Measurements from ENCODE around the gene PCDHA1. TPM values are rescaled to one million over a fixed set of nuclear protein-coding genes. Genes with fewer than 3 reads are reported as not detected.
A peak's percentile ranks its signal among the peaks of the same experiment; 100 is the strongest.

PCDHA1 gene
- total and polyA plus RNA-seq, 4 experiments from 2014 or later, result not detected

- peaks cover 0 to 36% (median 18%) of the 10 kb centered on the region in 8 donors for H3K9me3 Mint-ChIP-seq
- H3K4me3 ChIP-seq (ENCODE audit: low read length in 2 of 2), result no peak within 1 kb of the TSS
- no peaks in the 10 kb centered on the region for H3K27me3 ChIP-seq (ENCODE audit: insufficient read depth, low read length)
- POLR2A ChIA-PET (ENCODE audit: partially characterized antibody), result no interaction called here
- H3K36me3 Mint-ChIP-seq, result peaks cover 0 to 1% of the 10 kb centered on the region in 2 donors
- peak within 1 kb of the TSS; percentile 39 to 71 (median 68) for H3K4me3 Mint-ChIP-seq
- H3K36me3 ChIP-seq (ENCODE audit: insufficient read depth, low read length), result no peaks in the 10 kb centered on the region
- no peaks in the 10 kb centered on the region for H3K4me1 ChIP-seq (ENCODE audit: insufficient read depth, low read length)
- CTCF ChIA-PET (ENCODE audit: partially characterized antibody), result no interaction called here
- no peaks in the 10 kb centered on the region for H3K9me3 ChIP-seq (ENCODE audit: control insufficient read depth in 1 of 2, low read length in 2 of 2)
- H3K27me3 Mint-ChIP-seq, result peaks cover 31 to 41% of the 10 kb centered on the region in 2 donors
- no peak for DNase-seq
- H3K4me1 Mint-ChIP-seq, result peaks cover 0 to 11% (median 2%) of the 10 kb centered on the region in 4 donors
- no peak within 1 kb of the TSS for H3K27ac ChIP-seq (ENCODE audit: low read depth, low read length)
- intact Hi-C loops (cut with micrococcal nuclease), result no loop called here
- no peak within 1 kb of the TSS for H3K27ac Mint-ChIP-seq
Measured at GRCh38 chr5:141050622-141051520, 264.9 kb downstream of the PCDHA1 start, which contains the start of gene PCDHB1. PCDHB1 (plus strand) TSS chr5:141051374; CDS start chr5:141051471, 97 bp downstream.

DNA sequence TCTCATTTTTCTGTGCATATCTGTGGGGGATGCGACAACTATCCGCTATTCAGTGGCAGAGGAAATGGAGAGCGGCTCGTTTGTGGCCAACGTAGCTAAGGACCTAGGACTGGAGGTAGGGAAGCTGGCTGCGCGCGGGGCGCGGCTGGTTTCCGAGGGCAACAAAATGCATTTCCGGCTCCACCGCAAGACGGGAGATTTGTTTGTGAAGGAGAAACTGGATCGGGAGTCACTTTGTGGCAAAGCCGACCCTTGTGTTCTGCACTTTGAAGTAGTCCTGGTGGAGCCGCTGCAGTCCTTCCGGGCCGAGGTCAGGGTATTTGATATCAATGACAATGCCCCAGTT lies 265.6 kb downstream of the PCDHA1 start:
- peaks cover 0 to 1% of the 10 kb centered on the region in 2 donors for H3K36me3 Mint-ChIP-seq
- intact Hi-C loops (cut with micrococcal nuclease), result no loop called here
- Histone ChIP-seq H3K4me1 (ENCODE audit: insufficient read depth, low read length) (no peaks in the 10 kb centered on the region), H3K4me3 (ENCODE audit: low read length in 2 of 2) (no peak overlapping the region), H3K27me3 (ENCODE audit: insufficient read depth, low read length) (no peaks in the 10 kb centered on the region), H3K36me3 (ENCODE audit: insufficient read depth, low read length) (no peaks in the 10 kb centered on the region), H3K9me3 (ENCODE audit: control insufficient read depth in 1 of 2, low read length in 2 of 2) (no peaks in the 10 kb centered on the region), H3K27ac (ENCODE audit: low read depth, low read length) (no peak overlapping the region)
- H3K9me3 Mint-ChIP-seq, result peaks cover 0 to 36% (median 18%) of the 10 kb centered on the region in 8 donors
- ChIA-PET POLR2A (ENCODE audit: partially characterized antibody) (no interaction called here), CTCF (ENCODE audit: partially characterized antibody) (no interaction called here)
- peak overlapping the region; percentile 39 to 71 (median 68) for H3K4me3 Mint-ChIP-seq
- no peak for DNase-seq
- peaks cover 31 to 41% of the 10 kb centered on the region in 2 donors for H3K27me3 Mint-ChIP-seq
- peaks cover 0 to 11% (median 2%) of the 10 kb centered on the region in 4 donors for H3K4me1 Mint-ChIP-seq
- H3K27ac Mint-ChIP-seq, result no peak overlapping the region

Other genes with a start within 250 kb of the PCDHA1 start
- 10 to 100 TPM; 15.3 to 18.8 TPM for gene EIF4EBP3, start 238.5 kb upstream of the PCDHA1 start, total RNA-seq
- gene EIF4EBP3, start 238.5 kb upstream of the PCDHA1 start, polyA plus RNA-seq, result 10 to 100 TPM; 31.9 to 44.3 TPM
- 10 to 100 TPM; 24.5 to 26.6 TPM for gene SRA1, start 228.7 kb upstream of the PCDHA1 start, total RNA-seq
- 10 to 100 TPM; 35.5 to 46.8 TPM for gene SRA1, start 228.7 kb upstream of the PCDHA1 start, polyA plus RNA-seq
- gene APBB3, start 221.5 kb upstream of the PCDHA1 start, total RNA-seq, result 10 to 100 TPM; 72.9 to 75.4 TPM
- 1 to 10 TPM; 2.1 to 4.9 TPM for gene APBB3, start 221.5 kb upstream of the PCDHA1 start, polyA plus RNA-seq
- gene SLC35A4, start 221.3 kb upstream of the PCDHA1 start, total RNA-seq, result 10 to 100 TPM; 49.0 to 59.4 TPM
- 100 to 1,000 TPM; 105 to 115 TPM for gene SLC35A4, start 221.3 kb upstream of the PCDHA1 start, polyA plus RNA-seq
- gene CD14, start 153.0 kb upstream of the PCDHA1 start, total RNA-seq, result 1 to 10 TPM; 4.9 to 5.2 TPM
- gene CD14, start 153.0 kb upstream of the PCDHA1 start, polyA plus RNA-seq, result 1 to 10 TPM; 2.7 to 3.2 TPM
- gene TMCO6, start 146.7 kb upstream of the PCDHA1 start, total RNA-seq, result 10 to 100 TPM; 50.0 to 56.3 TPM
- gene TMCO6, start 146.7 kb upstream of the PCDHA1 start, polyA plus RNA-seq, result 10 to 100 TPM; 15.7 to 18.3 TPM
- 10 to 100 TPM; 38.0 TPM for gene NDUFA2, start 138.5 kb upstream of the PCDHA1 start, total RNA-seq
- 100 to 1,000 TPM; 132 to 135 TPM for gene NDUFA2, start 138.5 kb upstream of the PCDHA1 start, polyA plus RNA-seq
- gene IK, start 138.3 kb upstream of the PCDHA1 start, total RNA-seq, result 100 to 1,000 TPM; 178 to 185 TPM
- gene IK, start 138.3 kb upstream of the PCDHA1 start, polyA plus RNA-seq, result 100 to 1,000 TPM; 147 to 205 TPM
- gene WDR55, start 121.2 kb upstream of the PCDHA1 start, total RNA-seq, result 10 to 100 TPM; 47.1 to 49.6 TPM
- gene WDR55, start 121.2 kb upstream of the PCDHA1 start, polyA plus RNA-seq, result 10 to 100 TPM; 12.4 to 19.5 TPM
- gene DND1, start 112.6 kb upstream of the PCDHA1 start, total RNA-seq, result 1 to 10 TPM; 4.0 to 5.0 TPM
- not detected for gene DND1, start 112.6 kb upstream of the PCDHA1 start, polyA plus RNA-seq
- gene HARS1, start 94.8 kb upstream of the PCDHA1 start, total RNA-seq, result 10 to 100 TPM; 60.7 to 63.5 TPM
- 10 to 100 TPM; 70.8 to 72.9 TPM for gene HARS1, start 94.8 kb upstream of the PCDHA1 start, polyA plus RNA-seq
- gene HARS2, start 94.7 kb upstream of the PCDHA1 start, total RNA-seq, result 10 to 100 TPM; 61.6 to 67.5 TPM
- gene HARS2, start 94.7 kb upstream of the PCDHA1 start, polyA plus RNA-seq, result 10 to 100 TPM; 17.8 to 26.5 TPM
- gene ZMAT2, start 85.7 kb upstream of the PCDHA1 start, total RNA-seq, result 10 to 100 TPM; 56.3 to 57.4 TPM
- gene ZMAT2, start 85.7 kb upstream of the PCDHA1 start, polyA plus RNA-seq, result 10 to 100 TPM; 65.9 to 76.5 TPM
- not detected for gene PCDHA2, start 8.7 kb downstream of the PCDHA1 start, total RNA-seq
- gene PCDHA2, start 8.7 kb downstream of the PCDHA1 start, polyA plus RNA-seq, result not detected
- not detected for gene PCDHA3, start 14.9 kb downstream of the PCDHA1 start, total RNA-seq
- gene PCDHA3, start 14.9 kb downstream of the PCDHA1 start, polyA plus RNA-seq, result not detected
- not detected for gene PCDHA4, start 20.9 kb downstream of the PCDHA1 start, total RNA-seq
- gene PCDHA4, start 20.9 kb downstream of the PCDHA1 start, polyA plus RNA-seq, result not detected
- gene PCDHA5, start 35.5 kb downstream of the PCDHA1 start, total RNA-seq, result not detected
- gene PCDHA5, start 35.5 kb downstream of the PCDHA1 start, polyA plus RNA-seq, result not detected
- not detected for gene PCDHA6, start 41.8 kb downstream of the PCDHA1 start, total RNA-seq
- gene PCDHA6, start 41.8 kb downstream of the PCDHA1 start, polyA plus RNA-seq, result not detected
- gene PCDHA7, start 48.1 kb downstream of the PCDHA1 start, total RNA-seq, result not detected
- not detected for gene PCDHA7, start 48.1 kb downstream of the PCDHA1 start, polyA plus RNA-seq
- not detected for gene PCDHA8, start 55.0 kb downstream of the PCDHA1 start, total RNA-seq
- gene PCDHA8, start 55.0 kb downstream of the PCDHA1 start, polyA plus RNA-seq, result not detected
- gene PCDHA9, start 62.2 kb downstream of the PCDHA1 start, total RNA-seq, result not detected
- not detected for gene PCDHA9, start 62.2 kb downstream of the PCDHA1 start, polyA plus RNA-seq
- gene PCDHA10, start 69.8 kb downstream of the PCDHA1 start, total RNA-seq, result not detected
- gene PCDHA10, start 69.8 kb downstream of the PCDHA1 start, polyA plus RNA-seq, result not detected
- gene PCDHA11, start 82.8 kb downstream of the PCDHA1 start, total RNA-seq, result not detected
- not detected for gene PCDHA11, start 82.8 kb downstream of the PCDHA1 start, polyA plus RNA-seq
- gene PCDHA12, start 89.2 kb downstream of the PCDHA1 start, total RNA-seq, result not detected
- gene PCDHA12, start 89.2 kb downstream of the PCDHA1 start, polyA plus RNA-seq, result not detected
- not detected for gene PCDHA13, start 96.0 kb downstream of the PCDHA1 start, total RNA-seq
- not detected for gene PCDHA13, start 96.0 kb downstream of the PCDHA1 start, polyA plus RNA-seq
- not detected for gene PCDHAC1, start 140.2 kb downstream of the PCDHA1 start, total RNA-seq
- not detected for gene PCDHAC1, start 140.2 kb downstream of the PCDHA1 start, polyA plus RNA-seq
- not detected for gene PCDHAC2, start 180.3 kb downstream of the PCDHA1 start, total RNA-seq
- gene PCDHAC2, start 180.3 kb downstream of the PCDHA1 start, polyA plus RNA-seq, result not detected

Data from CD4-positive, alpha-beta memory T cell (primary cell).